Upper lobe of right lung (tissue), 1 donor: ENCODE results near the gene LTO1. TPM values are rescaled to one million over a fixed set of nuclear protein-coding genes. Genes with fewer than 3 reads are reported as not detected.
"Not testable (repeated sequence)": the region's sequence is repeated elsewhere in the genome, so short reads cannot be mapped to it uniquely, and the experiment has no call there.

ENCODE experiments used
- ATAC-seq: fragments of 200-7000 bp; cut with Tn5 transposase; one replicate; pipeline ENCODE4 v1.9.1; 2020; ENCODE audit warnings: mild to moderate bottlenecking, moderate library complexity
- DNase-seq: peaks from one replicate; pipeline ENCODE4 v3.0.0-alpha.2; 2020
- H3K27ac ChIP-seq: fragments of 200-600 bp; one replicate; pipeline ENCODE4 v1.8.0; 2022
- H3K27me3 ChIP-seq: fragments of 200-600 bp; one replicate; pipeline ENCODE4 v1.8.0; 2022; ENCODE audit warnings: mild to moderate bottlenecking
- H3K36me3 ChIP-seq: fragments of 200-600 bp; one replicate; pipeline ENCODE4 v1.8.0; 2022
- H3K4me1 ChIP-seq: fragments of 200-600 bp; one replicate; pipeline ENCODE4 v1.8.0; 2022
- H3K4me3 ChIP-seq: fragments of 200-600 bp; one replicate; pipeline ENCODE4 v1.8.0; 2022; ENCODE audit warnings: mild to moderate bottlenecking
- H3K9me3 ChIP-seq: fragments of 200-600 bp; one replicate; pipeline ENCODE4 v1.8.0; 2022
- intact Hi-C: fragments of 100-400 bp; cut with DNase I; formaldehyde crosslinking; loops from one replicate; pipeline ENCODE4 v1.11.0; 2022
- total RNA-seq: library from RNA; stranded (reverse); fragmentation: NEBNext Ultra II Directional; extraction: Animal tissue kit (Norgen Biotek cat#: 25700); gene quantifications from one replicate; pipeline ENCODE4 v1.2.1, GENCODE V29; 2021
- TF ChIP-seq, protein P1 (sequence below): fragments of 200-600 bp; IDR thresholded peaks from one replicate; pipeline ENCODE4 v1.8.0; 2022; ENCODE audit warnings: antibody characterized with exemption
- donor health status: DM: no; HTN: yes; CAD: no; lungs with severe emphysema.

Gene LTO1
- total RNA-seq, 1 donor from 2014 or later, result 25.7 TPM

- Histone ChIP-seq H3K27ac (no peak overlapping the region), H3K27me3 (peaks cover 73% of the 10 kb centered on the region), H3K9me3 (no peaks in the 10 kb centered on the region), H3K4me1 (peaks cover 10% of the 10 kb centered on the region), H3K4me3 (no peak overlapping the region), H3K36me3 (no peaks in the 10 kb centered on the region)
- intact Hi-C loops, result no loop called here
- TF ChIP-seq, protein P1, sequence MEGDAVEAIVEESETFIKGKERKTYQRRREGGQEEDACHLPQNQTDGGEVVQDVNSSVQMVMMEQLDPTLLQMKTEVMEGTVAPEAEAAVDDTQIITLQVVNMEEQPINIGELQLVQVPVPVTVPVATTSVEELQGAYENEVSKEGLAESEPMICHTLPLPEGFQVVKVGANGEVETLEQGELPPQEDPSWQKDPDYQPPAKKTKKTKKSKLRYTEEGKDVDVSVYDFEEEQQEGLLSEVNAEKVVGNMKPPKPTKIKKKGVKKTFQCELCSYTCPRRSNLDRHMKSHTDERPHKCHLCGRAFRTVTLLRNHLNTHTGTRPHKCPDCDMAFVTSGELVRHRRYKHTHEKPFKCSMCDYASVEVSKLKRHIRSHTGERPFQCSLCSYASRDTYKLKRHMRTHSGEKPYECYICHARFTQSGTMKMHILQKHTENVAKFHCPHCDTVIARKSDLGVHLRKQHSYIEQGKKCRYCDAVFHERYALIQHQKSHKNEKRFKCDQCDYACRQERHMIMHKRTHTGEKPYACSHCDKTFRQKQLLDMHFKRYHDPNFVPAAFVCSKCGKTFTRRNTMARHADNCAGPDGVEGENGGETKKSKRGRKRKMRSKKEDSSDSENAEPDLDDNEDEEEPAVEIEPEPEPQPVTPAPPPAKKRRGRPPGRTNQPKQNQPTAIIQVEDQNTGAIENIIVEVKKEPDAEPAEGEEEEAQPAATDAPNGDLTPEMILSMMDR, result no peak
- peak; percentile 17 for DNase-seq
- no peak for ATAC-seq
Observed at GRCh38 chr11:69698362-69698761, 23.2 kb upstream of the LTO1 start.

- no peak overlapping the region for H3K4me3 ChIP-seq
- H3K4me1 ChIP-seq, result peaks cover 10% of the 10 kb centered on the region
- H3K9me3 ChIP-seq, result no peaks in the 10 kb centered on the region
- H3K27ac ChIP-seq, result no peak overlapping the region
- DNase-seq, result peak; percentile 31
- peaks cover 68% of the 10 kb centered on the region for H3K27me3 ChIP-seq
- TF ChIP-seq, protein P1, result no peak
- ATAC-seq, result no peak
- intact Hi-C loops, result no loop called here
- H3K36me3 ChIP-seq, result no peaks in the 10 kb centered on the region
Observed at GRCh38 chr11:69697861-69698260, 22.7 kb upstream of the LTO1 start.

DNA sequence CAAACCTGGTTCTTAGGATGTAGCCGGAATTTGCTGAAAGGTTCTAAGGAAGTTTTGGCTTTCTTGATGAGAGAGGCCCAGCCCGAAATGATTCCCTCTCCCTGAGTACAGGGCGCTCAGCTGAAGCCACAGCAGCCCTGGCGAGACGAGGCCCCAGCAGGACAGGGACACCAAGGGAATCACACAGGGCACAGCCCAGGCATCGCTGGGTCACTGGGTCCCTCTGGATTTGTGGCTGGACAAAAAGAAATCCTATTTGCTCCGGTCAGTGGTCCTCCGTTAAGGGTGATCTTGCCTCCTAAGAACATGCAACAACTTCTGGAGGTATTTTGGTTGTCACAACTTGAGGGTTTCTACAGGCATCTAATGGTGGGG lies 22.3 kb upstream of the LTO1 start:
- DNase-seq (peak; percentile 41), ATAC-seq (no peak)
- TF ChIP-seq, protein P1, result no peak
- intact Hi-C loops, result no loop called here
- Histone ChIP-seq H3K9me3 (no peaks in the 10 kb centered on the region), H3K27me3 (peaks cover 64% of the 10 kb centered on the region), H3K36me3 (no peaks in the 10 kb centered on the region), H3K27ac (no peak overlapping the region), H3K4me3 (no peak overlapping the region), H3K4me1 (peaks cover 10% of the 10 kb centered on the region)

DNA sequence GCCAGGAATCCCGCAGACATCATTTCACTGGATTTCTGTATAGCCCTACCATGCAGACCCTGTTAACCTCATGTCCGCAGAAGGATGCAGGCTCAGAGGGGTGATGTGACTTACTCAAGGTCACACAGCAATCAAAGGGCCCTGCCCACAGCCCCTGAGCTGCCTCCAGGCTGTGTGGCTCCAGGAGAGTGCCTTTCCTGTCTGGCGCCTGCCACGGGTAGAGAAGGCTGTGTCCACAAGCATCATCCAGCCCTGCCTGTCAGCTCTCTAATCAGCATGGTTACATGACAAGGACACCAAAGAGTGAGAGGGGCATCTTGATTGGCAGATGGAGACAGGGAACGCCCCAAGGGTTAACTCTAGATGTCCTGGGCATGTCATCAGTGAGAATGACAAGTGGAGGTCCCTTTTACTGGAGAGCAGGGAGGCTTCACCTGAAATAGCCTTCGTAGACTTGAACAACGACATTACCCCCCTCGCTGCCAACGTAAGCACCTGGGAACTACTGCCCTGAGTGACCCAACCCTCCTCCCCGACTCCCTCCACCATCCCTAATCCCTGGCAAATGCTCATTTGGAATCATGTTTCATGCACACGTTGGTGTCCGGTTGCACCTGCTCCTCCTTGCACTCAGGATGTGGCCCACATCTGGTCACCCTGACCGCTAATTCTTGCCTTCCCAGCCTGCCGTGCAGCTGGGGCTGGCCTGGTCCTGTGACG lies 21.8 kb upstream of the LTO1 start:
- no peaks in the 10 kb centered on the region for H3K9me3 ChIP-seq
- DNase-seq (peak; percentile 34), ATAC-seq (no peak)
- H3K4me1 ChIP-seq, result peaks cover 10% of the 10 kb centered on the region
- H3K27me3 ChIP-seq, result peaks cover 58% of the 10 kb centered on the region
- TF ChIP-seq, protein P1, result no peak
- no peak overlapping the region for H3K27ac ChIP-seq
- H3K36me3 ChIP-seq, result no peaks in the 10 kb centered on the region
- intact Hi-C loops, result no loop called here
- no peak overlapping the region for H3K4me3 ChIP-seq

DNA sequence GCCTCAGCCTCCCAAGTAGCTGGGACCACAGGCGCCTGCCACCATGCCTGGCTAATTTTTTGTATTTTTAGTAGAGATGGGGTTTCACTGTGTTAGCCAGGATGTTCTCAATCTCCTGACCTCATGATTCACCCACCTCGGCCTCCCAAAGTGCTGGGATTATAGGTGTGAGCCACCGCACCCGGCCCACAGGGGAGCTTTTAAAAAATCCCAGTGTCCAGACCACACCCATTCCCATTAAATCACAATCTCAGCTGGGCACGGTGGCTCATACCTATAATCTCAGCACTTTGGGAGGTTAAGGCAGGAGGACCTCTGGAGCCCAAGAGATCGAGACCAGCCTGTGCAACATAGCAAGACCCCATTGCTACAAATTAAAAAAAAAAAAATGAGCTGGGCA lies 20.8 kb upstream of the LTO1 start:
- H3K27ac ChIP-seq, intact Hi-C loops, H3K9me3 ChIP-seq, H3K4me3 ChIP-seq, H3K36me3 ChIP-seq, ATAC-seq, H3K4me1 ChIP-seq: not testable (repeated sequence)
- H3K27me3 ChIP-seq, result peaks cover 49% of the 10 kb centered on the region
- DNase-seq, result peak; percentile 12

DNA sequence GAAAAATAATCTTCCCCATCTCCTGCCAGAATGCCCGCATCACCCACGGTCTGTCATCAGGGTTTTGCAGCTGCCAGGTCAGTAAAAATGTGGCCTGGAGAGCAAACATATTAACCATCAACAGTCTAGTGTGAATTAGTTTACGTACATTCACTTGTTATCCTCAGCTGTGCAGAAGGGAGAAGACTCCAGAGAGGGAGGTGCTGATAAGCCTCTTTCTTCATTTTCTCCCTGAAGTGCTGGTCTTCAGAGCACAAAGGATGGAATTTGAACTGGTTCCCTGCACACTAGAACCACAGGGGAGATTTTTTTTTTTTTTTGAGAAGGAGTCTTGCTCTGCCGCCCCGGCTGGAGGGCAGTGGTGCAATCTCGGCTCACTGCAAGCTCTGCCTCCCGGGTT lies 20.4 kb upstream of the LTO1 start:
- Histone ChIP-seq H3K4me1 (peaks cover 5% of the 10 kb centered on the region), H3K27me3 (peaks cover 45% of the 10 kb centered on the region), H3K9me3 (no peaks in the 10 kb centered on the region), H3K27ac (no peak overlapping the region), H3K36me3 (no peaks in the 10 kb centered on the region), H3K4me3 (no peak overlapping the region)
- no peak for DNase-seq
- intact Hi-C loops, result no loop called here
- no peak for ATAC-seq
- TF ChIP-seq, protein P1, result no peak
